GM21825 (cell line): ENCODE results near the gene PODNL1.
"Not testable (repeated sequence)": the region's sequence is repeated elsewhere in the genome, so short reads cannot be mapped to it uniquely, and the experiment has no call there.

ENCODE experiments used
- ATAC-seq: cut with Tn5 transposase; IDR thresholded peaks from one replicate; pipeline ENCODE4 v1.9.1; 2021; ENCODE audit warnings: mild to moderate bottlenecking, moderate library complexity; ENCODE audit not compliant: unreplicated experiment

Gene PODNL1

DNA sequence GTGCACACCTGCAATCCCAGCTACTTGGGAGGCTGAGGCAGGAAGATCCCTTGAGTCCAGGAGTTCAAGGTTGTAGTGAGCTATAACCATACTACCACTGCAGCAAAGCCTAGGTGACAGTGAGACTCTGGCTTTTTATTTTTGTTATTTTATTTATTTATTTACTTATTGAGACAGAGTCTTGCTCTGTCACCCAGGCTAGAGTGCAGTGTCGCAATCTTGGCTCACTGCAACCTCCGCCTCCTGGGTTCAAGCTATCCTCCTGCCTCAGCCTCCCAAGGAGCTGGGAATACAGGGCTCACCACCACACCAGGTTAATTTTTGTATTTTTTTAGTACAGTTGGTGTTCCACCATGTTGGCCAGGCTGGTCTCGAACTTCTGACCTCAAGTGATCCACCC is 35.3 kb upstream of the PODNL1 start:
- ATAC-seq, result not testable (repeated sequence)

DNA sequence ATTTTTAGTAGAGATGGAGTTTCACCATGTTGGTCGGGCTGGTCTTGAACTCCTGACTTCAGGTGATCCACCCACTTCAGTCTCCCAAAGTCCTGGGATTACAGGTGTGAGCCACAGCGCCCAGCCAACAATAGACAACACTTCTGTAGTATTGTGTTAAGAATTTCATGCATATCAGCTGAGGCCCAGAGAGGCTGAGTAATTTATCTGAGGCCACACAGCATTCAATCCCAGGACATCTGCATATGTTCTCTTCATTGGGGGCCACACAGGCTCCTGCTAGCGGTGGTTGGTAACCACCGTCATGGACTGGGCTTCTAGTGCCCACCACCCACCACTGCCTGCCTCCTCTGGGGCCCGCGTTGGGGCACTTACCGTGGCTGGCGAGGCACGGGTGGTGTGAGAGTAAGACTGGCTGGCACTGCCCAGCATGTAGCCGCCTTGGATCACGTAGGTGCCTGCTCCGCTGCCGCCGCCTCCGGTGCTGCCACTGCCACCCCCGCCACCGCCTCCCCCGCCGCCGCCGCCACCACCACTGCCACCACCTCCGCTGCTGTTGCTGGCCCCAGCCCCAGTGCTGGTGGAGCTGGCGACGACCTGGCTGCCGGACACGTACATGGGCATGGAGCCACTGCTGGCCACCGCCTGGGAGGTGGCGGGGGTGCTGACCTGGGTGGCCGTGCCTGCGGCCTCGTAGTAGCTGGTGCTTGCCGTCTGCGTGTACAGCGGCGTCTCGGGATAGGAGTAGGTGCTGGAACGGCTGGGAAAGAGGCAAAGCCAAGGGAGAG is 34.3 kb upstream of the PODNL1 start:
- ATAC-seq, result no peak

DNA sequence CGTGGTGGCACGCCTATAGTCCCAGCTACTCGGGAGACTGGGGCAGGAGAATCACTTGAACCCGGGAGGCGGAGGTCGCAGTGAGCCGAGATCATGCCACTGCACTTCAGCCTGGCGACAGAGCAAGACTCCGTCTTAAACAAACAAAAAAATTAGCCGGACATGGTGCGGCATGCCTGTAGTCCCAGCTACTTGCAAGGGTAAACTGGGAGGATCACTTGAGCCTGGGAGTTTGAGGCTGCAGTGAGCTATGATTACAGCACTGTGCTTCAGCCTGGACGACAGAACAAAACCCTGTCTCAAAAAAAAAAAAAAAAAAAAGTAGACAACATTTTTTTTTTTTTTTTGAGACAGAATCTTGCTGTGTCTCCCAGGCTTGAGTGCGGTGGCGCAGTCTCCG is 33.7 kb upstream of the PODNL1 start:
- ATAC-seq, result not testable (repeated sequence)

DNA sequence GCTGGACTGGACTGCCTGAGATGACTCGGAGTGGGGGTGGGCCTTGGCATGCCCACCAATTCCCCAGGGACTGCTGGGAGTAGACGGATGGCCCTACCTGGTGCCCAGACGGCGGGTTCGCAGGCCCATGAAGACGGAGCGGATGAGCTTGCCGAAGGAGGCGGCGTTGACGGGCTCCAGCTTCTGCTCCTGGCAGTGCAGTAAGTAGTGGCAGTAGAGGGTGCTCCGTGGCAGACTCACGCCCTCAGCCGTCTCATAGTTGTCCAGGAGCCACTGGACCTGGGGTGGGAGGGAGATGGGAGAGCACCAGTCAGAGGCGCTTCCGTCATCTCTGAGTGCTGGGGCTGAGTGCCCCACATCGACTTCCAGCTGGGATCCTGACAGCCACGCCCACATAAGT is 31.7 kb upstream of the PODNL1 start:
- no peak for ATAC-seq

DNA sequence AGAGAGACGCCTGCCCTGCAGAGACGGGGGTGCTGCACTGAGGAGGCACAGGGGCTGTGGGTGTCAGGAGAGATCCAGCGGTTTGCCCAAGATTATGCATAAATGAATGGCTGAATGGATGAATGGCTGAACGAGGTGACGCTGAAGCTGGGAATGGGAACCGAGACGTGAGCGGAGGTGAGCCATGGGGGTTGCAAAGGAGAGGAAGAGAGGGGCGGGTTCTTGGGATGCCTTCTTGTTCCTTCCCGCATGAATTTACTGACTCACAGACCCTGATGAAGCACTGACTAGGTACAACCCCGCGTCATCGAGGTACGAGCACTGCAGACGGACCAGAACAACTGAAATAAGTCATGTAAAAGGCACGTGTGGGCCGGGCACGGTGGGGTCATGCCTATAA is 30.8 kb upstream of the PODNL1 start:
- no peak for ATAC-seq

DNA sequence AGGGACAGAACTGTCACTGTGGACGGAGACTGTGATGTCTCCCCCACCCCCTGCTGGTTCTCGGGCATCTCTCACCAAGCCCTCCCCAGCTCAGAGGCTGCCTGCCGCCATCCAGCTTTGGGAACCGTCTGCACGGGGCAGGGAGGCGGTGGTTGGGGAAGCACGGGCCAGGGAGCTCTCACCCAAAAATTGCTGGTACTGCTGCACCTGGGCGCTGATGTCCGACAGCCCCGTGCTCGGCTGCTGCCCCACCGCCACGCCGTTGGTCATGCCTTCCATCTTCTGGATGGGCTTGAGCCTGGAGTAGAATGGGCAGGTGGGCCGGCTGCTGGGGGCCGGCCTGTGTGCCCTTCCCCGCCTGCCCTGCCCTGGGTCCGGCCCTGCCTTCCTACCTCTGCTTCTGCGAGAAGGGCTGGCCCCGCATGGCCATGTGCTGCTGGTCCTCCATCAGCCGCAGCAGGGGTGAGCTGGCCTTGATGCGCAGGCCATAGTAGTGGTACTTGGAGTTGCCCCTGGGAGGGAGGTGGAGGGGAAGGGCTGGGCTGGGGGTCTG is 30.2 kb upstream of the PODNL1 start:
- ATAC-seq, result no peak

DNA sequence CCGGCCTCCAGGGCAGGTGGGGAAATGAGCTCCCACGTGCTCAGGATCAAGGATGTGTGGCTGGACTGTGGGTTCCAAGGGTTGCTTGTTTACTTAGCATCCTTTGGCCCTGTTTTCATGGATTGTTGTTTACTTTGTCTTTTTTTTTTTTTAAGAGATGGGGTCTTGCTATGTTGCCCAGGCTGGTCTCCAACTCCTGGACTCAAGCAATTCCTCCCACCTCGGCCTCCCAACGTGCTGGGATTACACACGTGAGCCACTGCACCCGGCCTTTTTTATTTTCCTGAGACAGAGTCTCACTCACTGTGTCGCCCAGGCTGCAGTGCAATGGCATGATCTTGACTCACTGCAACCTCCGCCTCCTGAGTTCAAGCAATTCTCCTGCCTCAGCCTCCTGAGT is 29.0 kb upstream of the PODNL1 start:
- not testable (repeated sequence) for ATAC-seq

DNA sequence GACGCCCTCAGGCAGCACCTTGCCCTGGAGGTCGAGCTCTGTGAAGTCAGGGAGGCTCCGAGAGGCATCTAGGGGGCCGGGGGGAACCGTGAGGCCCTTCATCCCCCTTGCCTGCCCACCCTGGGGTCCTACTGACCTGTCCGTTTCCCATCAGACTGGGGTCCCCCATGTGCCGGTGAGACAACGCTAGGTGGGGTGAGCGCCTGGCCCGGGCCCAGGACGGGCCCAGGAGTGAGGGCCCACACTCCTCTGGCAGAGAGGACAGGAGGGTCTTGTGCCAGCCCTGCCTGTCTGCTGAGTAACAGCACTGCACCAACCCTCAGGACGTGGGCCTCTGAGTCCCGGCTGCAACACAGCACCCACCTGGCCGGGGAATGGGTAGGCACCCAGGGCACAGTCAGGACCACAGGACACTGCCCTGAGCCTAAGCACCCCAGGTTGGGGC is 28.5 kb upstream of the PODNL1 start:
- no peak for ATAC-seq

DNA sequence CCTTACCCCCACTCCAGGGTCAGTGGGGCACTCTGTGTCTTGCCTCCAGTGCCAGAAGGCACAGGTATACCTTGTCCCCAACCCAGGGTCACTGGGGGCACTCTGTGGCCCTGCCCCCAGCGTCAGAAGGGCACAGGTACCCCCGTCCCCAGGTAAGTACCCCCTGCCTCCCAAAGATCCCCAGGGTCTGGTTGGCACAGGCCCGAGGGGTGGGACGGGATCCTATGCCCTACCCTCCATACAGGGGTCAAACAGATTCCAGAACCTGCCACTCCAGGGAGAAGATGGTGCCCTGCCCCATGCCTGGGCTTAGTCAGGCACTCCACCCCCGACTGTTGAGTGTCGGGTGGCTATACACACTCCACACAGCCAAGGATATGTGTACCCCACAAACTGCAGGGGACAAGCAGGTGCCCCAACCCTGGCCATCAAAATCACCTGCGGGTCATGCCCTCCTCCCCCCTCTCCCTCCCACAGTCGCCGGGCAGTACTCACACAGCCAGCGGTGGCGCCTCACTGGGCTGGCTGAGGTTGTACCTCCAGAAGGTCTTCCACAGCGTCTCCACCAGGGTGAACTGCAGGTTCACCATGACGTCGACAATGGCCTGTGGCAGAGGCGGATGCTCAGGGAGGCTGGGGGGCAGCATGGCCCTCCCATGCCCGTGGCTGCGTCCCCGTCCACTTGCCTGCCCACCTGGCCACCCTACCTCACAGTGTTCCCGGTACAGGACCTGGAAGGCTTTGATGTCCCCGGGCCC is 27.9 kb upstream of the PODNL1 start:
- ATAC-seq, result no peak

DNA sequence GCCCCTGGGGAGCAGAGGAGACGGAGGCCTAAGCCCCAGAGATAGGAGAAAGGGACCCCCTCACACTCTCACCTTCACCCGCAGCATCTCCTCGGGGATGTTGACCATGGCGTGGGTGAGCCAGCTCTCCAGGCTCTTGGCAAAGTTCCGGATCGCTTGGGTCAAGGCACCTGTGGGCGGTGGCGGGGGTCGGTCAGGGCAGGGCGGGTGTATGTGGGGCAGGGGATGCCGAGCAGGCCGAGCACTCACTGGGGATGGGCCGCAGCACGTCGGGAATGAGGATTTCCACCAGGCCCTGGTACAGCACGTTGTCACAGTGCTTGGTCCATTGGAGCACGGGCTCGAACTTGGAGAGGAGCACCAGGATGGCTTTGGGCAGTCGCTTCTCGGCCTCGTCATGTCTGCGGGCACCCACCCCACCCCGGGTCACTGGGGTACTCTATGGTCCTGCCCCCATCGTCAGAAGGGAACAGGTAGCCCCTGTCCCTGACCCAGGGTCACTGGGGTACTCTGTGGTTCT is 27.2 kb upstream of the PODNL1 start:
- ATAC-seq, result no peak

DNA sequence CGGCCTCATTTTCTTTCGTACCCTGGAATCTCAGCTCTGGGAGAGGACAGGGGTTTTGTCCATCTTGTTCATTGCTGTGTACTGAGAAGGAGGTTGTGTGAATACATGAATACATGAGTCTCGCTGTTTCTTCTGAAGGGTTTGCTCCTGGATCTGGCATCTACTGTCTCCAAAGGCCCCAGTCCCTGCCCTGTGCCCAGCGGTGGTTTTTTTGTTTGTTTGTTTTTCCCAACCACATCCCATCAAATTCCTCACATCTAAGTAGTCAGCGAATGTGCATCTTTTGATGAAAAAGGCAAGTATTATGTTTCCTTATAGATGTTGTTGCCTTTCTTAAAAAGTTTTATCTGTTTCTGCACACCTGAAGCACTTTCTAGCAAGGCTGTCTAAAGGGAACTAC is 26.6 kb upstream of the PODNL1 start:
- ATAC-seq, result no peak

DNA sequence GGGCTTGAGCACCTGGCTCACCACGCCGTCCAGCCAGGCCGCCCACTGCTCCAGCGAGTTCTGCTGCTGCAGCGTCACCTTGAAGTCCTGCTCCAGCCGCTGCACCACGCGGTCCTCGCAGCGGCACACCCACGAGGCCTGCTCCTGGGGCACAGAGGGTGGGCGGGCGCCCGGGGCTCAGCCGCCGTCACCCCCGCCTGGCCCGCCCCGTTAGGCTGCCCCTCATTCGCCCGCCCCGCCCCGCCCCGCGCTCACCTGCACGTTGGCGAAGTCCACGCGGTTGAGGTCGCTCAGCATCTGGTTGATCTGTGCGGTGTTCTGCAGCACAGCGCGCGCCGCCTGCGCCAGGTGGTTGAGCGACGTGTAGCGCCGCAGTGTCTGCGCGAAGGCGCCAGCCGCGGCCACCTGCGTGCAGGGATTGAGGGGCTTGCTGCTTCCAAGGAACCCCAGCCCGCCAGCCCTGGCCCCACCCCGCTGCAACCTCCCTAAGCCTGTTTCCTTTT is 25.4 kb upstream of the PODNL1 start:
- no peak for ATAC-seq

DNA sequence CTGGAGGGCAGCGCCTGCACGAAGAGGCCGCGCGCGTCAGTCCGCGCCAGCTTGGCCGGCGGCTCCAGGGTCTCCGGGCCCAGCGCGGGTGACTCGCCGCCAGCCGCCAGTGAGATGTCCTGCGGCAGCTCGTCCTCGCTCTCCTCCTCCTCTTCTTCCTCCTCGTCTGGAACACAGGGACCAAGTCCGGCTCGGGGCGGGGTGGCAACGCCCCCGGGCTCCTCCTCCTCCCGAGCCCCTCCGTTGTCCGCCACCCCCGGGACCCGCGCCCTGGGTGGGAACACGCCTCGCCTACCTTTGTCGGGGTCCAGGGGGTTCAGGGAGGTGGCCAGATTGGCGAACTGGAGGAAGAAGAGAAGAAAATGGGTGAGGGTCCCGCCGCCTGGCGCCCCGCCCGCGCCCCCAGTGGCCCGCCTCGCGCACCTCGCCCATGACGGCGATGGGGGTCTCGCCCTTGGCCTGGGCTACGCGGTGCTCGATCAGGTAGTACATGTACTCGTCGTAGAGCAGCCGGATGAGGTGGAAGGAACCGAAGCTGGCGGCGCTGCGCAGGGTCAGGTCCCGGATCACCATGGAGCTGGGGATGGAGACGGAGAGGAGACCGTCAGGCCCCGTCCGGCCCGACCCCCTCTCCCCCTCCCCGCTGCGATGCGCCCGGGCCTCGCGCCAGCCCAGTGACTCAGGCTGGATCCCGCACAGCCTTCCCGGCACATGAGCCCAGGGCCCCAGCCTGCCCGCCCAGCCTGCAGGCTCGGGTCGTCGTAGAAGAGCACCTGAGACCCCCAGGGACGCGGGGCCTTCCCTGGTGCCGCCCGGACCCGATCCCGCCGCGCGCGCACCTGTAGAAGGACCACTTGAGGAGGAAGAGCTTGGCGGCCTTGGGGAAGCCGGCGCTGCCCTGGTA is 24.7 kb upstream of the PODNL1 start:
- ATAC-seq, result no peak

DNA sequence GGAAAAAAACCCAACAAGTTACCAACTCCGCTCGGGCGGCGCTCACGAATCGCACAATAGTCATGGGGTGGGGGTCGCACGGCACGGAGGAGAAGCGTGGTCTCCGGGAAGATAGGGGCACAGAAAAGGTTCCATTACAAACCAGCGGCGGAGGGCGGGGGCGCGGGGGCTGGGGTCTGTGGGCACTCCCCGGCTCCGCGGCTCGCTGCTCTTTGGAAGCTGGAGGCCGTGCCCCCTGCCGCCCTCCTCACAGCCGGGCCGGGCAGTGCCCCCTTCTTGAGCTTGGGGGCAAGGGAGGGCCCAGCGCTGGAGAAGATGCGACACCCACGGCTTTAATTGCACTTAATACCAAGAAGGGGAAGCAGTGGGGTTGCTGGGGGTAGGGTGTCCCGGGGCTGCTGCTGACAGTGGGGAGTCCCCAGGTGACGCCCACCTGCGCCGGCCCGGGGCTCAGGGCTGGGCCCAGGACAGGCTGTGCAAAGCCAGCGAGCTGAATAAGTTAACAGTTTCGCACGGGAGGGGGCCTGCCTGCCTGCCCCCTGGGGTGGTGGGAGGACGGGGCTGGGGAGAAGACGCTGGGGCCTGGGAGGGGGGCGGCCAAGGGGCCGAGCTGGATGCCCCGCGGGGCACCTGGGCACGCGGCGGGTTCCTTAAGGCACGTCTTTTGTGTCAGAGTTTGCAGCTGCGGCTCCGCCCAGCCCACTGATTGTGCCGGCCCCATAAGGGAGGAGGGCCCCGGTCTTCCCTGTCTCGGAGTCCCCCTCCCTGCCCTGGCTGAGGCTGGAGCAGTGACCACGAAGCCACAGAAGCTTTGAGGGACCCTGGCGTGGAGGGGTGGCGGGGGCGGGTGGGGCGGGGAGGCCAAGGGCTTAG is 23.8 kb upstream of the PODNL1 start:
- no peak for ATAC-seq

DNA sequence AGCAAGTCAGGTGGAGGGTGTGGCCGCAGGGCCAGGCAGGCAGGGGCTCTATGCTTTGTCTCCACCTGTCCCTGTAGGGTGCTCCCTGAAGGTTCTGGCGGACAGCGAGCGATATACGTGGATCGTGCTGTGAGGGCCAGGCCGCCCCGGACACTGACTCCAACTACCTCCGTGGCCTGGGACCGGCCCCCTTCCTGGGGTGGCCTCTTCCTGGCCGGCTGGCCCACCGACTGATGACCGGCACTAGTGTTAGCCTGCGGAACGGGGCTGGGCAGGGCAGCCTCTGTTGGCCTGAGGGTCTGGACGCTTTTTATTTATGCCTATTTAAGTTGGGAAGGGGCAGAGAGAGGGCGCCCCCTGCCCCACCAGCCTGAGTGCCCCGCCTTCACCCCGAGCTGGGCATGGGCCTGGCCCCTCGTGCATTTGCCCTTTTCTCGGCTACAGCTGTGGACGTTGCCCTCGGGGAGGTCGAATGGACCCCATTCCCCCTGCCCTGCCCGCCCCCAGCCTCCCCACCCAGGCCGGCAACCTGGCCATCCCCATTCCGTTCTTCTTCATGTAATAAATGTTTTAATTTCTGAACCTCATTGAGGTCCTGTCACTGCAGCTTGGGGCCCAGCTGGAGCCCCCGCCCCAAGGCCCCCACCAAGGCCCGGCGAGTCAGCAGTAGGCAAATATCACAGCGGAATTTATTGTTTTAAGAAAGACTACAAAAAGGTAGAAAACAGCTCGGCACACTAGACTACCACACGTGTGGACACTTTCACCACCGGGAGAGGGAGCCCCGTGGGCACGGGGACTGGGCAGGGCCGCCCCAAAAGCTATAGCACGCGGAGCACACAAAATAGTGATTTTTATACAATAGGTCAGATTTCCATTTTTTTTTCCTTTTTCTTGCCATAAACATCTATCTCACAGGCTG is 22.9 kb upstream of the PODNL1 start:
- no peak for ATAC-seq

DNA sequence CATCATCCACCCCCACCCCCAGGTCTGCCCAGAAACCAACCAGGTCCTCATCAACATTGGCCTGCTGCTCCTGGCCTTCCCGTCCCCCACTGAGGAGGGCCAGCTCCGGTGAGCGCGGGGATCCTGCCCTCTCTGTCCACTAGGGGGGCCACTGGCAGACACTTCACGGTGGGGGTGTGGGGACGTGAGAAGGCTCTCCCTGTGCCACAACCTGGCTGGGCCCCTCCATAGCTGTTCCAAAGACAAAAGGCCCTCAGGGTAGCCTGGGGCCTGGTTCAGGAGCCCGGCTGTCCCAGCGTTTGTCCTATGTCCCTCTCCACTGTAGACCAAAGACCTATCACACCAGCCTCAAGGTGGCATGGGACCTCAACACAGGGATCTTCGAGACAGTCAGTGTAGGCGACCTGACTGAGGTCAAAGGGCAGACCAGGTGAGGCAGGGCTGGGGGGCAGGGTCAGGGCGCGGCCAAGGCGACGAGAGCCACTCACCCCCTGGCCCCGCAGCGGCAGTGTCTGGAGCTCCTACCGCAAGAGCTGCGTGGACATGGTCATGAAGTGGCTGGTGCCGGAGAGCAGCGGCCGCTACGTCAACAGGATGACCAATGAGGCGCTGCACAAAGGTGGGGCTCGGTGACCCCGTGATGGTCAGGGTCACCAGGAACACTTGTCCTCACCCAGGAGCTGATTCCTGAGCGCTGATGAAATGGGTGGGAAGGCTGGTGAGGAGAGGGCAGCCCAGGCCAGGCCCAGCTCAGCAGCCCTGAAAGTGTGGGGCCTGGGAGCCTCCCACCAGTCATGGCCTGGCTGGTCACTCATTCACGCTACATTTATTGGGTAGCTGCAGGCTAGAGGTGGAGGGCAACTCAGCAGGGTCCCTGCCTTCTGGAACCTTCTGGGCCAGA is 22.0 kb upstream of the PODNL1 start:
- no peak for ATAC-seq

DNA sequence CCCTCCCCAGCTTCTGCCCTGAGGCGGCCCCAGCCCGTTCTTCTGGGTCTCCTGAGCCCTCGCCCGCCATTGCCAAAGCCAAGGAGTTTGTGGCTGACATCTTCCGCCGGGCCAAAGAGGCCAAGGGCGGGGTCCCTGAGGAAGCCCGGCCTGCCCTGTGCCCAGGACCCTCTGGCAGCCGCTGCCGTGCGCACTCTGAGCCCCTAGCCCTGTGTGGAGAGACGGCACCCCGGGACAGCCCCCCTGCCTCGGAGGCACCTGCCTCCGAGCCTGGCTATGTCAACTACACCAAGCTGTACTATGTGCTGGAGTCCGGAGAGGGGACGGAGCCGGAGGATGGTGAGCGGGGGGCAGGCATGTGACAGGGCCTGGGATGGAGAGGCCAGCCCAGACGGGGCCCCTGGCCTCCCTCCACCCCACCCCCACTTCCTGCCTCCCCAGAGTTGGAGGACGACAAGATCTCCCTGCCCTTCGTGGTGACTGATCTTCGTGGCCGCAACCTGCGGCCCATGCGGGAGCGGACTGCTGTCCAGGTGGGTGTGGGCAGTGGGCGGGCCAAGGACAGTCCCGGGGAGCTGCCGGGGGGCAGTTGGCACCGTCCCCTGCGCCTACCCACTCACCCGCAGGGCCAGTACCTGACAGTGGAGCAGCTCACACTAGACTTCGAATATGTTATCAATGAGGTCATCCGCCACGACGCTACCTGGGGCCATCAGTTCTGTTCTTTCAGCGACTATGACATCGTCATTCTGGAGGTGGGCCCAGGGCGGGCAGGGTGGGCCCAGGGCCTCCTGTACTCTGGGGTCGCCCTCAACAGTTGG is 21.1 kb upstream of the PODNL1 start:
- ATAC-seq, result no peak
